MM.1S (cell line): Measurements from ENCODE around the gene ZNF444.

Source experiments
- DNase-seq: peaks from one replicate; pipeline ENCODE4 v3.0.0-alpha.2; 2015
- H2AFZ ChIP-seq: fragments of 300-600 bp; sonication (generic); 2 replicates; pipeline ENCODE4 v1.6.0; 2016; ENCODE audit warnings: antibody characterized with exemption, low read length
- H3F3A ChIP-seq: fragments of 300-600 bp; sonication (generic); 2 replicates; pipeline ENCODE4 v1.6.1; 2016; ENCODE audit warnings: mild to moderate bottlenecking, antibody characterized with exemption, low read length, moderate library complexity, mixed read lengths; ENCODE audit not compliant: insufficient read depth
- H3K27ac ChIP-seq: fragments of 300-600 bp; sonication (generic); 2 replicates; pipeline ENCODE4 v1.5.1; 2016; ENCODE audit warnings: mild to moderate bottlenecking, low read length
- H3K27me3 ChIP-seq: fragments of 300-600 bp; sonication (generic); replicated peaks from 2 replicates; pipeline ENCODE4 v1.6.0; 2016; ENCODE audit warnings: low read length; ENCODE audit not compliant: insufficient read depth
- H3K36me3 ChIP-seq: fragments of 300-600 bp; sonication (generic); replicated peaks from 2 replicates; pipeline ENCODE4 v1.6.1; 2016; ENCODE audit warnings: mild to moderate bottlenecking, low read length, mixed read lengths; ENCODE audit not compliant: insufficient read depth
- H3K4me1 ChIP-seq: fragments of 300-600 bp; sonication (generic); 2 replicates; pipeline ENCODE4 v1.6.1; 2016; ENCODE audit warnings: low read length, mixed read lengths
- H3K4me2 ChIP-seq: fragments of 300-600 bp; sonication (generic); 2 replicates; pipeline ENCODE4 v1.6.0; 2016; ENCODE audit warnings: low read depth, low read length
- H3K4me3 ChIP-seq: fragments of 300-600 bp; sonication (generic); 2 replicates; pipeline ENCODE4 v1.5.1; 2016; ENCODE audit warnings: low read length, mixed read lengths
- H3K79me2 ChIP-seq: fragments of 300-600 bp; sonication (generic); 2 replicates; pipeline ENCODE4 v1.6.1; 2016; ENCODE audit warnings: mixed run types, low read length, mixed read lengths
- H3K9ac ChIP-seq: fragments of 300-600 bp; sonication (generic); 2 replicates; pipeline ENCODE4 v1.6.1; 2016; ENCODE audit warnings: low read length, mixed read lengths
- H3K9me2 ChIP-seq: fragments of 300-600 bp; sonication (generic); replicated peaks from 2 replicates; pipeline ENCODE4 v1.6.1; 2016; ENCODE audit warnings: mild to moderate bottlenecking, low read length, mixed read lengths; ENCODE audit not compliant: insufficient read depth
- H3K9me3 ChIP-seq: fragments of 300-600 bp; sonication (generic); replicated peaks from 2 replicates; pipeline ENCODE4 v1.6.1; 2016; ENCODE audit warnings: mild to moderate bottlenecking, low read length, mixed read lengths; ENCODE audit not compliant: insufficient read depth
- H4K20me1 ChIP-seq: fragments of 300-600 bp; sonication (generic); 2 replicates; pipeline ENCODE4 v1.6.1; 2016; ENCODE audit warnings: mild to moderate bottlenecking, low read length, moderate library complexity, mixed read lengths; ENCODE audit not compliant: insufficient read depth
- CTCF ChIP-seq: fragments of 300-600 bp; sonication (generic); IDR thresholded peaks from 2 replicates; pipeline ENCODE4 v1.5.1; 2016; ENCODE audit warnings: antibody characterized with exemption, low read length, mixed read lengths
- EZH2 ChIP-seq: fragments of 300-600 bp; sonication (generic); optimal IDR thresholded peaks from 2 replicates; pipeline ENCODE3; 2017; ENCODE audit warnings: low read depth, mild to moderate bottlenecking, antibody characterized with exemption, low read length, mixed read lengths
- EZH2phosphoT487 ChIP-seq: fragments of 300-600 bp; sonication (generic); IDR thresholded peaks from 2 replicates; pipeline ENCODE4 v1.6.1; 2018; ENCODE audit warnings: antibody characterized with exemption, low read length

Gene ZNF444

GRCh38 chr19:56094449-56094848, 46.6 kb upstream of the ZNF444 start:
- Histone ChIP-seq H3K4me3 (no peak overlapping the region), H4K20me1 (0 out of 2 replicates have a peak, but pooled peaks cover 3% of the 10 kb centered on the region), H2AFZ (no peak overlapping the region), H3K27ac (no peak overlapping the region), H3K27me3 (no peaks in the 10 kb centered on the region), H3K9ac (no peak overlapping the region), H3K4me2 (no peak overlapping the region), H3K36me3 (no peaks in the 10 kb centered on the region; the same call in 1 of the 2 replicates), H3K9me2 (no peaks in the 10 kb centered on the region), H3K9me3 (no peaks in the 10 kb centered on the region), H3F3A (peaks cover 15% of the 10 kb centered on the region), H3K4me1 (peaks cover 13% of the 10 kb centered on the region; the same call in 1 of the 2 replicates), H3K79me2 (peaks cover 72% of the 10 kb centered on the region)
- TF ChIP-seq CTCF (no peak), EZH2phosphoT487 (no peak), EZH2 (no peak)
- no peak for DNase-seq

- H2AFZ ChIP-seq: no peak overlapping the region
- H3K9me2 ChIP-seq: no peaks in the 10 kb centered on the region
- H4K20me1 ChIP-seq: no peaks in the 10 kb centered on the region
- peaks cover 9% of the 10 kb centered on the region; the same call in 1 of the 2 replicates for H3K4me1 ChIP-seq
- H3F3A ChIP-seq: peaks cover 11% of the 10 kb centered on the region
- peaks cover 68% of the 10 kb centered on the region for H3K79me2 ChIP-seq
- H3K4me3 ChIP-seq: no peak overlapping the region
- H3K9ac ChIP-seq: no peak overlapping the region
- no peak overlapping the region for H3K27ac ChIP-seq
- no peak for DNase-seq
- no peaks in the 10 kb centered on the region; the same call in 1 of the 2 replicates for H3K36me3 ChIP-seq
- TF ChIP-seq CTCF (no peak), EZH2phosphoT487 (no peak), EZH2 (no peak)
- no peak overlapping the region for H3K4me2 ChIP-seq
- no peaks in the 10 kb centered on the region for H3K9me3 ChIP-seq
- no peaks in the 10 kb centered on the region for H3K27me3 ChIP-seq
Observed at GRCh38 chr19:56096665-56097064, 44.4 kb upstream of the ZNF444 start.

- Histone ChIP-seq H3F3A (peaks cover 5% of the 10 kb centered on the region), H3K79me2 (peaks cover 67% of the 10 kb centered on the region), H3K9me3 (no peaks in the 10 kb centered on the region), H3K9ac (no peak overlapping the region), H3K27ac (no peak overlapping the region), H3K4me1 (peaks cover 5% of the 10 kb centered on the region; the same call in 1 of the 2 replicates), H3K9me2 (no peaks in the 10 kb centered on the region), H3K27me3 (no peaks in the 10 kb centered on the region), H3K36me3 (peaks cover 3% of the 10 kb centered on the region; the same call in 1 of the 2 replicates), H4K20me1 (no peaks in the 10 kb centered on the region), H2AFZ (no peak overlapping the region), H3K4me2 (no peak overlapping the region), H3K4me3 (no peak overlapping the region)
- DNase-seq: no peak
- TF ChIP-seq CTCF (no peak), EZH2 (no peak), EZH2phosphoT487 (no peak)
Observed at GRCh38 chr19:56097306-56097705, 43.8 kb upstream of the ZNF444 start.
